Retinal pigment epithelial cell (primary cell): Measurements from ENCODE around the gene MAP7.
"Not testable (repeated sequence)": the region's sequence is repeated elsewhere in the genome, so short reads cannot be mapped to it uniquely, and the experiment has no call there.

Source experiments
- DNase-seq: peaks from one replicate; pipeline ENCODE4 v3.0.0-alpha.2; 2010; ENCODE audit warnings: low read depth
- H3K4me3 ChIP-seq: 2 replicates; pipeline ENCODE4 v1.5.1; 2011; ENCODE audit warnings: mild to moderate bottlenecking, low read length, control low read depth, moderate library complexity
- TF ChIP-seq, protein P1 (sequence below): conservative IDR thresholded peaks from 2 replicates; pipeline ENCODE4 v1.5.1; 2011; ENCODE audit warnings: low read depth, low read length, control low read depth, inconsistent platforms

MAP7 gene

DNA sequence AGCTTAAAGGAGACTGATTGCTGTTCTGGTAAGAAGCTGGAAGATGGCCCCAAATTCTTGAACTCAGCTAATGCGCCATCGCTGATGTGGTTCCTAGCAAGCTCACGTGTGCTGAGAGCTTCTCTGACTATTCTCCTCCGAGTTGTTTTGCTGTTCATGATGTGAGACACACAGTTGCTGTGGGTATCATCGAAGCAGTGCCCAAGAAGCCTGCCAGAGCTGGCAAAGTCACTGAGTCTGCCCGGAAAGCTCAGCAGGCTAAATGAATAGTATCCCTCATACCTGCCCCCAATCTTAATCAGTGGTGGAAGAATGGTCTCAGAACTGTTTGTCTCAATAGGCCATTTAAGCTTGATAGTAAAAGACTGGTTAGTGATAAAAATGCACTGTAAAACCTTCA lies 232.3 kb downstream of the MAP7 start:
- no peak for DNase-seq
- H3K4me3 ChIP-seq = no peak overlapping the region
- TF ChIP-seq, protein P1, sequence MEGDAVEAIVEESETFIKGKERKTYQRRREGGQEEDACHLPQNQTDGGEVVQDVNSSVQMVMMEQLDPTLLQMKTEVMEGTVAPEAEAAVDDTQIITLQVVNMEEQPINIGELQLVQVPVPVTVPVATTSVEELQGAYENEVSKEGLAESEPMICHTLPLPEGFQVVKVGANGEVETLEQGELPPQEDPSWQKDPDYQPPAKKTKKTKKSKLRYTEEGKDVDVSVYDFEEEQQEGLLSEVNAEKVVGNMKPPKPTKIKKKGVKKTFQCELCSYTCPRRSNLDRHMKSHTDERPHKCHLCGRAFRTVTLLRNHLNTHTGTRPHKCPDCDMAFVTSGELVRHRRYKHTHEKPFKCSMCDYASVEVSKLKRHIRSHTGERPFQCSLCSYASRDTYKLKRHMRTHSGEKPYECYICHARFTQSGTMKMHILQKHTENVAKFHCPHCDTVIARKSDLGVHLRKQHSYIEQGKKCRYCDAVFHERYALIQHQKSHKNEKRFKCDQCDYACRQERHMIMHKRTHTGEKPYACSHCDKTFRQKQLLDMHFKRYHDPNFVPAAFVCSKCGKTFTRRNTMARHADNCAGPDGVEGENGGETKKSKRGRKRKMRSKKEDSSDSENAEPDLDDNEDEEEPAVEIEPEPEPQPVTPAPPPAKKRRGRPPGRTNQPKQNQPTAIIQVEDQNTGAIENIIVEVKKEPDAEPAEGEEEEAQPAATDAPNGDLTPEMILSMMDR = no peak

DNA sequence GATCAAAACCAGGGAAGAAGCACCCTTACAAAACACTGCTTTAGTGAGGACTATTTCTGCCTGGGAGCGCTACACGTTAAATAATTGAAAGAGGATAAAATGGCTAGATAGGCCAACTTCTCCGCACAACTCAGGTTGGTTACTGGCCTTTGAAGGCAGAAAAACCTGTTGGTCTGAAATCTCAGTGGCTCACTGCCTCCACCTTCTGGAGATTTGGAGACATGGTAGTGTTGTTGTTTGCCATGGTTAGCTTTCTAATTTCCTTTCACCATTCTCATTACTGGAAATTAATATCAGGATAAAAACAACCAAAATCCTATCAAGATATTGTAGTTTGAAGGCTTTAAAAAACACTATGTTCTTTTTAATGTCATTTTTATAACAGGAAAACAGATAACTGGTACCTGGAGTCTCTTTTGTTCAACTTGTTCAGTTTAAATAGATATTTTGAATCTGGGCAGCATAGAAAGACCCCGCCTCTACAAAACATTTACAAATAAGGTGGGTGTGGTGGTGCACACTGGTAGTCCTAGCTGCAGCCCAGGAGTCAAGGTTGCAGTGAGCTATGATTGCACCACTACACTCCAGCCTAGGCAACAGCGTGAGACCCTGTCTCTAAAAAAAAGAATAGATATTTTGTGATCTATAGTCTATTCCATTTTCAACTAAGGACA lies 233.1 kb downstream of the MAP7 start:
- H3K4me3 ChIP-seq = no peak overlapping the region
- DNase-seq = no peak
- TF ChIP-seq, protein P1 = peak; percentile 87

DNA sequence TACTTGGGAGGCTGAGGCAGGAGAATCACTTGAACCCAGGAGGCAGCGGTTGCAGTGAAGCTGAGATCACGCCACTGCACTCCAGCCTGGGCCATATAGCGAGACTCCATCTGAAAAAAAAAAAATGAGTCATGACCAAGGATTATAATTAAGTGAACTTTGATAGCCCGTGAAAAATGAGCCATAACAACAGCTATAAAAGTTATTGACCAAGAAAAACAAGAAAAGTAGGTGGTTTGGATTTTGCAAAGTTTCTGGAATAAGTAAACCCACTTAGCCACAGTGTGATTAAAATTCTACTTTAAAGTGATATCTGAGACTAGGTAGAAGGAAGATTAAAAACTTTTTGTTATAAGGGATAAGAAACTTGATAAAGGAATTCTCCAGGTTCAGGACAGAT lies 234.6 kb downstream of the MAP7 start:
- no peak for DNase-seq
- TF ChIP-seq, protein P1 = no peak
- no peak overlapping the region for H3K4me3 ChIP-seq

DNA sequence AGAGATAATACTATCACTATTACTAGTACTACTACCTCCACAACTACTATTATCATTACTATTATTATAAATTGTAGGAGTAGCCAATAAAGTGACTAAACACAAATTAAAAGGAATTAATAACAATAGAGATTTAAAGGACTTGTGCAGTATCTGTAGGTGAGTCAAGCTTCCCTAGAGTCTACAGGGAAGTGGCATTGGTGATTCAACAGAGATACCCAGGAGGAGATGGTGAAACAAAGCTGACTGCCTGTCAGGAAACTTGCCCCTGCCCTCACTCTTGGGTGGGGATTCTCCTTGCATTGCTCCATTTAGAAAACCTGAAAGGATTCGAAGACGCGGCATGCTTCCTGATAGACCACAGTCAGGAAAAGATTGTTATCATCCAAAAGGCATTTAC lies 237.2 kb downstream of the MAP7 start:
- no peak for DNase-seq
- H3K4me3 ChIP-seq = no peak overlapping the region
- TF ChIP-seq, protein P1 = no peak

DNA sequence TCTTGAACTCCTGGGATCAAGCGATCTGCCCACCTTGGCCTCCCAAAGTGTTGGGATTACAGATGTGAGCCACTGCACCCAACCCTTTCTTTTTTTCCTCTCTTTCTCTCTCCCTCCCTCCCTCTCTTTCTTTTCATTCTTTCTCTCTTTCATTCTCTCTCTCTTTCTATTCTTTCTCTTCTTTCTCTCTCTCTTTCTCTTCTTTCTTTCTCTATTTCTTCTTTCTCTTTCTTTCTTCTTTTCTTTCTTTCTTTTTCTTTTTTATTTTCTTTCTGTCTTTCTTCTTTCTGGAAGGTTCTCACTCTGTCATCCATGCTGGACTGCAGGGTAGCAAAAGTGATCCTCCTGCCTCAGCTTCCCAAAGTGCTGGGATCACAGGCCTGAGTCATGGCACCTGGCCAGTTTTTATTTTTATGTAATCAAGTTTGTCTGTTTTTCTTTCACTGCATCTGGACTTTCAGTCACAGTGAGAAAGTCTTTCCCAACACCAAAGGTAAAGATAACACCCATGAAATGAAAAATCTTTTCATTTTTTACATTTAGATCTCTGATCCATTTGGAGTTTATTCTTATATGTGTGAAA lies 240.4 kb downstream of the MAP7 start:
- no peak for DNase-seq
- TF ChIP-seq, protein P1 = no peak
- H3K4me3 ChIP-seq = no peak overlapping the region

DNA sequence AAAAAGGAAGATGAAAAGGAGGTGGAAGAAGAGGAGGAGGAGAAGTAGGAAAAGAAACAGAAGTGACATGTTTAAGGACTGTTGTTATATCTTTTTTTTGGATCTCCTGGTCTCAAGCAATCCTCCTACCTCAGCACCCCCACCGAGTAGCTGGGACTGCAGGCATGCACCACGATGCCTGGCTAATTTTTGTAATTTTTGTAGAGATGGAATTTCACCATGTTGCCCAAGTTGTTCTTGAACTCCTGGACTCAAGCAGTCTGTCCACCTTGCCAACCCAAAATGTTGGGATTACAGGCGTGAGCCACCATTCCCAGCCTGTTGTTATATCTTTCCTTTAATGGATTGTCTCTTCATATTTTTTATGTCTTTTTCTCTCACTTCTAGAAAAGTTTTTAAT lies 241.1 kb downstream of the MAP7 start:
- H3K4me3 ChIP-seq = no peak overlapping the region
- no peak for DNase-seq
- TF ChIP-seq, protein P1 = no peak

DNA sequence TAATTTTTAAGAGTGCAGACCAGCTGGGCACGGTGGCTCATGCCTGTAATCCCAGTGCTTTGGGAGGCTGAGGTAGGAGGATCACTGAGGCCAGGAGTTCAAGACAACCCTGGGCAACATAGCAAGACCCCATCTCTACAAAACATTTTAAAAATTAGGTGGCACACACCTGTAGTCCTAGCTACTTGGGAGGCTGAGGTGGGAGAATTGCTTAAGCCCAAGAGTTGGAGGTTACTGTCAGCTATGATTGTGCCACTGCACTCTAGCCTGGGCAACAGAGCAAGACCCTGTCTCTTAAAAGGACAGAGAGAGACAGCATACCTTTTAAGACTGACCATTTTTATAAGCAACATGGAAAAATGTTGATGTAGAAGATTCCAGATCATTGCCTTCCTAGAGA lies 241.8 kb downstream of the MAP7 start:
- not testable (repeated sequence) for H3K4me3 ChIP-seq, DNase-seq
